NCI-H2081 treated with DMSO at 0.1 percent for 48 hours (cell line): ENCODE results near the gene TTLL11.
"Not testable (repeated sequence)": the region's sequence is repeated elsewhere in the genome, so short reads cannot be mapped to it uniquely, and the experiment has no call there.

Source experiments
- DNase-seq: peaks from one replicate; lab custom pipeline; 2025; lab: John Stamatoyannopoulos, UW

The TTLL11 gene

GRCh38 chr9:121906074-121906870, 186.8 kb downstream of the TTLL11 start:
- DNase-seq = no peak

GRCh38 chr9:121902461-121903135, 190.5 kb downstream of the TTLL11 start:
- no peak for DNase-seq

- DNase-seq = no peak
These were observed 191.5 kb downstream of the TTLL11 start for GRCh38 chr9:121901616-121902015.

- no peak for DNase-seq
These were observed 192.9 kb downstream of the TTLL11 start for GRCh38 chr9:121900163-121900562.

GRCh38 chr9:121898856-121899255, 194.3 kb downstream of the TTLL11 start:
- DNase-seq = no peak

- DNase-seq = no peak
These were observed 196.0 kb downstream of the TTLL11 start for GRCh38 chr9:121897140-121897539.

GRCh38 chr9:121896545-121896943, 196.6 kb downstream of the TTLL11 start:
- no peak for DNase-seq

- DNase-seq = no peak
These were observed 197.1 kb downstream of the TTLL11 start for GRCh38 chr9:121895818-121896544.

GRCh38 chr9:121895358-121895757, 197.8 kb downstream of the TTLL11 start:
- no peak for DNase-seq

- DNase-seq = not testable (repeated sequence)
These were observed 198.7 kb downstream of the TTLL11 start for GRCh38 chr9:121894380-121894779.

- DNase-seq = no peak
These were observed 199.3 kb downstream of the TTLL11 start for GRCh38 chr9:121893786-121894185.

- DNase-seq = no peak
These were observed 200.4 kb downstream of the TTLL11 start for GRCh38 chr9:121892706-121893105.

GRCh38 chr9:121890746-121891145, 202.4 kb downstream of the TTLL11 start:
- no peak for DNase-seq

GRCh38 chr9:121889990-121890563, 203.0 kb downstream of the TTLL11 start:
- no peak for DNase-seq

- no peak for DNase-seq
These were observed 204.7 kb downstream of the TTLL11 start for GRCh38 chr9:121888438-121888775.

- no peak for DNase-seq
These were observed 205.3 kb downstream of the TTLL11 start for GRCh38 chr9:121887553-121888437.

GRCh38 chr9:121886759-121887485, 206.2 kb downstream of the TTLL11 start:
- no peak for DNase-seq

GRCh38 chr9:121885345-121885901, 207.7 kb downstream of the TTLL11 start:
- no peak for DNase-seq

GRCh38 chr9:121884057-121884541, 209.0 kb downstream of the TTLL11 start:
- no peak for DNase-seq

- no peak for DNase-seq
These were observed 209.6 kb downstream of the TTLL11 start for GRCh38 chr9:121883281-121884056.
